Ovary (tissue), 9 donors: ENCODE results near the gene SYT11. TPM values are rescaled to one million over a fixed set of nuclear protein-coding genes. Genes with fewer than 3 reads are reported as not detected.
A peak's percentile ranks its signal among the peaks of the same experiment; 100 is the strongest.

Experiments
- DNase-seq, 5 donors: peaks; one replicate each; pipeline ENCODE4 v3.0.0-alpha.2; 2019 to 2020
- H3K27ac ChIP-seq, 2 donors: fragments of 200-600 bp; one replicate each; pipeline versions ENCODE4 v1.5.1 to v1.8.0; 2019 to 2022
- H3K27me3 ChIP-seq: fragments of 200-600 bp; one replicate; pipeline ENCODE4 v1.8.0; 2022
- H3K36me3 ChIP-seq: fragments of 200-600 bp; sonication (generic); one replicate; pipeline ENCODE4 v1.5.1; 2019
- H3K4me1 ChIP-seq: one replicate; pipeline ENCODE4 v1.8.1; 2013; ENCODE audit warnings: mild to moderate bottlenecking, moderate library complexity; ENCODE audit not compliant: insufficient read depth
- H3K4me3 ChIP-seq: fragments of 200-600 bp; sonication (generic); one replicate; pipeline ENCODE4 v1.5.1; 2017
- H3K9me3 ChIP-seq, 2 donors: fragments of 200-600 bp in 1 of 2; sonication (generic) in 1 of 2; one replicate each; pipeline versions ENCODE4 v1.5.1 to v1.8.1; 2013 to 2019; ENCODE audit warnings: mild to moderate bottlenecking in 1 of 2, moderate library complexity in 1 of 2
- EP300 ChIP-seq: sonication (generic); formaldehyde crosslinking; IDR thresholded peaks from one replicate; pipeline ENCODE4 v1.6.1; 2017; ENCODE audit warnings: antibody characterized with exemption
- POLR2A ChIP-seq: fragments of 450-650 bp; IDR thresholded peaks from one replicate; pipeline ENCODE4 v1.6.1; 2017; ENCODE audit warnings: antibody characterized with exemption, mild to moderate bottlenecking, moderate library complexity
- WGBS, 3 donors: extraction: QIAGEN DNeasy Blood & Tissue Kit in 1 of 3; methylation state at CpG; one replicate each; pipeline versions ENCODE4 v1.1.5 to v1.1.7; 2013 to 2017; 5-methylcytosine and 5-hydroxymethylcytosine counted together
- intact Hi-C, 4 donors: fragments of 100-400 bp; cut with DNase I; formaldehyde crosslinking; loops; one replicate each; pipeline versions ENCODE4 v1.11.0 to v1.15.1; 2022 to 2023
- polyA plus RNA-seq, 2 donors: library from polyadenylated mRNA; stranded (reverse); fragments of 200-250 nt in 1 of 2; fragments of 350-450 nt in 1 of 2; fragmentation: Illumina TruSeq in 1 of 2; extraction: RNeasy Lipid Tissue Mini Kit (QIAGEN cat#74804) in 1 of 2; gene quantifications; one replicate each; pipeline ENCODE4 v1.2.3, GENCODE V29; 2013 to 2014
- total RNA-seq, 7 donors: library from RNA; depleted of rRNA in 2 of 7; stranded (reverse); fragments of >200 nt in 2 of 7; fragmentation: NEBNext Ultra II Directional in 3 of 7; extraction: Animal tissue kit (Norgen Biotek cat#: 25700) in 3 of 7; gene quantifications; one replicate each; pipeline versions ENCODE4 v1.1.0 to v1.2.4, GENCODE V29; 2016 to 2023
- TF ChIP-seq, protein P1 (sequence below), 3 donors: fragments of 450-650 bp in 2 of 3; fragments of 200-600 bp in 1 of 3; IDR thresholded peaks; one replicate each; pipeline versions ENCODE4 v1.5.1 to v1.8.0; 2016 to 2022; ENCODE audit warnings: antibody characterized with exemption in 3 of 3, mild to moderate bottlenecking in 1 of 3
- donor health status: DM: no; HTN: no; CAD: no; lungs with moderate emphysema.
- donor health status: DM: no; HTN: no; CAD: no.
- donor health status: Bipolar disorder and iron deficiency.
- donor health status: DM: yes; HTN: yes; CAD: no.
- donor health status: DM: no; HTN: no; CAD: no.
- donor health status: DM: yes; HTN: yes; CAD: no.

Gene SYT11
- total and polyA plus RNA-seq, 9 donors: 10.1 to 48.9 (median 19.7) TPM

DNA sequence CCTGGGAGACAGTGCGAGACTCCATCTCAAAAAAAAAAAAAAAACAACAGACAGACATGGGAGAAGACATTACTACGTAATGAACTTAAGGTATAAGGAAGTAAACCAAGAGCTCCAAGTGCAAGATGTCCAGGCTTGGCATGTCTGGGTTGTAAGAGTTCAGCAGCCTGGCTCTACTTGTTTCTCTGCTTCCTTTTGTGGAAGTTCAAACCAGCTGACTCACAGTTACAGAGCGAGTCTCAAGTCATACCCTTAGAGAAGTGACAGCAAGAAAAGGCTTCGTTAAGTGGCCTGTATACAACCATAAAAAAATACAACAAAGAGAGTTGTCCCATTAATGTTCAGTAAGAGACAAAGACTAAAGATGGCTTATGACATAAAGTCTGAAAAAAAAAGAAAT, 50.5 kb downstream of the SYT11 start:
- Histone ChIP-seq H3K36me3 (no peaks in the 10 kb centered on the region), H3K4me1 (no peaks in the 10 kb centered on the region), H3K4me3 (no peak overlapping the region), H3K9me3 (no peaks in the 10 kb centered on the region), H3K27ac (no peak overlapping the region), H3K27me3 (no peaks in the 10 kb centered on the region)
- intact Hi-C loops: no loop called here
- 83 to 91% (median 88%) methylated on average over 4 of the region's 4 CpGs for WGBS, 3 donors
- no peak for TF ChIP-seq POLR2A
- TF ChIP-seq, protein P1, sequence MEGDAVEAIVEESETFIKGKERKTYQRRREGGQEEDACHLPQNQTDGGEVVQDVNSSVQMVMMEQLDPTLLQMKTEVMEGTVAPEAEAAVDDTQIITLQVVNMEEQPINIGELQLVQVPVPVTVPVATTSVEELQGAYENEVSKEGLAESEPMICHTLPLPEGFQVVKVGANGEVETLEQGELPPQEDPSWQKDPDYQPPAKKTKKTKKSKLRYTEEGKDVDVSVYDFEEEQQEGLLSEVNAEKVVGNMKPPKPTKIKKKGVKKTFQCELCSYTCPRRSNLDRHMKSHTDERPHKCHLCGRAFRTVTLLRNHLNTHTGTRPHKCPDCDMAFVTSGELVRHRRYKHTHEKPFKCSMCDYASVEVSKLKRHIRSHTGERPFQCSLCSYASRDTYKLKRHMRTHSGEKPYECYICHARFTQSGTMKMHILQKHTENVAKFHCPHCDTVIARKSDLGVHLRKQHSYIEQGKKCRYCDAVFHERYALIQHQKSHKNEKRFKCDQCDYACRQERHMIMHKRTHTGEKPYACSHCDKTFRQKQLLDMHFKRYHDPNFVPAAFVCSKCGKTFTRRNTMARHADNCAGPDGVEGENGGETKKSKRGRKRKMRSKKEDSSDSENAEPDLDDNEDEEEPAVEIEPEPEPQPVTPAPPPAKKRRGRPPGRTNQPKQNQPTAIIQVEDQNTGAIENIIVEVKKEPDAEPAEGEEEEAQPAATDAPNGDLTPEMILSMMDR (IDR thresholded peaks at IDR 0.05): no peak
- no peak for TF ChIP-seq EP300
- DNase-seq: no peak

DNA sequence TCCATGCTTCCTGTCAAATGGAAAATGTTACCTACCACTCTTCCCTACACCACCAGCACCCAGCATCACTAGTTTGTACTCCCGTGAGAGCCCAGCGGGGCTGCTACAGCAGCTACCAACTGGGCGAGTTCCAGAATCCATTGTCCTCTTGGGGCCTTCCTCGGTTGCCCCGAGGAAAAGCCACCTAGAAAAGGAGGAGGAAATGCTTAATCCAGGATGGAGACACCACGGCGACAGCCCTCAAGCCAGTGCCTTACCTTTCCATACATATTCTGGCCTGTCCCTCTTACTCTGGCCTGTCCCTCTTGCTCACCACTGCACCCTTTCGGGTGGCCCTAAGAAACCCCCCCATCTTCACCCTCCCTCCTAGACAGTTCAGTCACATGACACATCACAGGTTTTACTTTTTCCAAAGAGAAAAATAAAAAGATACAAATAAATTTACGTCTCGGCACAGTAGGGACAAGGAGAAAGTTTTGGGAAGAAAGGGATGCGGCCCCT, 51.3 kb downstream of the SYT11 start:
- H3K27ac ChIP-seq: peak overlapping the region; percentile 76 to 93
- H3K4me1 ChIP-seq: no peaks in the 10 kb centered on the region
- intact Hi-C loops: no loop called here
- no peaks in the 10 kb centered on the region for H3K36me3 ChIP-seq
- peak overlapping the region; percentile 69 for H3K4me3 ChIP-seq
- no peaks in the 10 kb centered on the region for H3K9me3 ChIP-seq
- WGBS, 3 donors: 1 to 3% (median 1%) methylated on average over 11 of the region's 11 CpGs
- no peaks in the 10 kb centered on the region for H3K27me3 ChIP-seq
- peak in 4 of 5 donors; percentile 25 to 42 (median 40) for DNase-seq
- no peak for TF ChIP-seq EP300
- TF ChIP-seq, protein P1 (IDR thresholded peaks at IDR 0.05): no peak
- TF ChIP-seq POLR2A: no peak

DNA sequence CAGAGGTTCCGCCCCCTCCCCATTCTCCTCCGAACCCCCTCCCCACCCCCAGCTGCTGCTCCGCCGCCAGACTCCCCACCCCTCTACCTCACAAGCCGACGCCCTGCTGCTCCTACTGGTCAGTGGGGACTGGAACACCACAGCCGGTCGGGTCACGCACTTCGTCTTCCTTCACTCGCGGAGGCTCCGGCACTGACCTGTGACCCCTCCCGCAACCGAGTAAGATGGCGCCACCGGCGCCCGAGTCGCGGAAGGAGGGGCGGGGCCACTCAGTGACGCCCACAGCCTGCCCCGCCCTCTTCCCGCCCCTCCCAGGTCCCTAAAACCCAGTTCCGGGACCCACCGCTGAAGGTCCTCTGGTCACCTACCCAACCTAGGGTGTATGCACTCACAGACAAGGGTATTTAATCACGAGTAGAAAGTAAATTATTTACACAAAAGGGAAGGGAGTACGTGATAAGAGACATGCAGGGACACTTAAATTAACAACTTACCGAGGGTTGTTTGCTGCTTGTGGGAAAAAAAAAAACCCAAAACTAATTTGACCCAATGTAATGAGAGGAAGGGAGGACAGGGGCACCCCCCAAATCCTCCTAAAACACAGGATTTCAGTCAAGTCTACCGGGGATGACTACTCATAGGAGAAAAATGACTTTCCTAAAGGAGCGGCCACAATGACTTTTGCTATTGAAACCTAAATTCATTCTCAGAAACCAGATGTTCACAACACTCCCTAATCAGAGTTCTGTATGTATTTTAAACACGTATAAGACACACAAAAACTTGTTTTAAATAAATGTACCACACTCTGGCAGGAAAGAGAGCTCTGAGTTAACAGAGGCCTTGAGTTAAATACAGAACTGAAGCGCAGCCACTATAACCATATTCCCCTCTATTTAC, 52.0 kb downstream of the SYT11 start, which contains the start of gene RIT1:
Gene RIT1 (minus strand): TSS at position 194 of the 900 bp plus-strand sequence. CDS start 588 bp downstream, outside the sequence.
- DNase-seq: peak; percentile 84 to 91 (median 89)
- Histone ChIP-seq H3K27ac (peak within 1 kb of the TSS; percentile 76 to 93), H3K9me3 (no peaks in the 10 kb centered on the region), H3K27me3 (no peaks in the 10 kb centered on the region), H3K4me3 (peak within 1 kb of the TSS; percentile 69), H3K4me1 (no peaks in the 10 kb centered on the region), H3K36me3 (no peaks in the 10 kb centered on the region)
- 4 to 5% (median 5%) methylated on average over 34 of the region's 34 CpGs for WGBS, 3 donors
- intact Hi-C loops: no loop called here
- TF ChIP-seq, protein P1 (IDR thresholded peaks at IDR 0.05): peak in 1 of 3 donors; percentile 21
- TF ChIP-seq POLR2A (peak; percentile 59), EP300 (no peak)

DNA sequence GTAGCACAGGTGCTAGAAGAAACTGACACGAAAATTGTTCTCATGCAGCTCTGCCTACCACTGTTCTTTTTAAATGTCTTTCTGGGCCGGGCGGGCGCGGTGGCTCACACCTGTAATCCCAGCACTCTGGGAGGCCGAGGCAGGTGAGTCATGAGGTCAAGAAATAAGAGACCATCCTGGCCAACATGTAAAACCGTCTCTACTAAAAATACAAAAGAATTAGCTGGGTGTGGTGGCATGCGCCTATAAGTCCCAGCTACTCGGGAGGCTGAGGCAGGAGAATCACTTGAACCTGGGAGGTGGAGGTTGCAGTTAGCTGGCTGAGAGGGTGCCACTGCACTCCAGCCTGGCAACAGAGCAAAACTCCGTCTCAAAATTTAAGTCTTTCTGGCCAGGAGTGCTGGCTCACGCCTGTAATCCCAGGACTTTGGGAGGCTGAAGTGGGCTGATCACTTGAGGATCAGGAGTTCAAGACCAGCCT, 52.7 kb downstream of the SYT11 start:
- WGBS, 3 donors: 72 to 79% (median 74%) methylated on average over 11 of the region's 11 CpGs

More for the DNA sequence above, 52.7 kb downstream of the SYT11 start:
- Histone ChIP-seq H3K27me3 (no peaks in the 10 kb centered on the region), H3K36me3 (no peaks in the 10 kb centered on the region), H3K27ac (no peak overlapping the region), H3K4me3 (no peak overlapping the region), H3K9me3 (no peaks in the 10 kb centered on the region), H3K4me1 (no peaks in the 10 kb centered on the region)
- TF ChIP-seq, protein P1 (IDR thresholded peaks at IDR 0.05): no peak
- intact Hi-C loops: no loop called here
- DNase-seq: no peak
